Osteoblast (primary cell): ENCODE data around the gene PMIS2. TPM values are rescaled to one million over a fixed set of nuclear protein-coding genes. Genes with fewer than 3 reads are reported as not detected.

Experiments
- DNase-seq: peaks from one replicate; pipeline ENCODE4 v3.0.0; 2011; ENCODE audit warnings: low spot score, mixed read lengths; ENCODE audit not compliant: insufficient read length; ENCODE audit errors: missing footprints
- H2AFZ ChIP-seq: 2 replicates; pipeline ENCODE4 v1.6.0; 2011; ENCODE audit warnings: mild to moderate bottlenecking, low read length
- H3K27ac ChIP-seq: 2 replicates; pipeline ENCODE4 v1.5.1; 2011; ENCODE audit warnings: mild to moderate bottlenecking, low read depth, low read length, moderate library complexity
- H3K27me3 ChIP-seq: 2 replicates; pipeline ENCODE4 v1.6.0; 2012; ENCODE audit warnings: mild to moderate bottlenecking, control low read depth, inconsistent platforms, low read length, moderate library complexity; ENCODE audit not compliant: insufficient read depth
- H3K36me3 ChIP-seq: 2 replicates; pipeline ENCODE4 v1.5.1; 2011; ENCODE audit warnings: mild to moderate bottlenecking, low read length, control low read depth, moderate library complexity; ENCODE audit not compliant: insufficient read depth
- H3K4me1 ChIP-seq: 2 replicates; pipeline ENCODE4 v1.5.1; 2011; ENCODE audit warnings: mild to moderate bottlenecking, low read length, control low read depth, moderate library complexity; ENCODE audit not compliant: insufficient read depth
- H3K4me2 ChIP-seq: 2 replicates; pipeline ENCODE4 v1.6.0; 2011; ENCODE audit warnings: mild to moderate bottlenecking, low read length; ENCODE audit not compliant: insufficient read depth
- H3K4me3 ChIP-seq: fragments of 200-600 bp; sonication (generic); 3 replicates; pipeline ENCODE4 v1.5.1; 2012; ENCODE audit warnings: mild to moderate bottlenecking, low read length, inconsistent platforms; ENCODE audit not compliant: insufficient read depth
- H3K79me2 ChIP-seq: 2 replicates; pipeline ENCODE4 v1.6.0; 2012; ENCODE audit warnings: mild to moderate bottlenecking, low read length, control low read depth, inconsistent platforms; ENCODE audit not compliant: insufficient read depth
- H3K9me3 ChIP-seq: 2 replicates; pipeline ENCODE4 v1.5.1; 2011; ENCODE audit warnings: low read depth, low read length, control low read depth
- H4K20me1 ChIP-seq: 2 replicates; pipeline ENCODE4 v1.6.0; 2012; ENCODE audit warnings: mild to moderate bottlenecking, low read length, control low read depth; ENCODE audit not compliant: insufficient read depth
- CTCF ChIP-seq: IDR thresholded peaks from 2 replicates; pipeline ENCODE4 v1.5.1; 2011; ENCODE audit warnings: mild to moderate bottlenecking, low read depth, low read length, moderate library complexity; ENCODE audit errors: extremely low read depth
- total RNA-seq: library from RNA; depleted of rRNA; stranded (reverse); fragments of >200 nt; gene quantifications from 2 replicates; pipeline ENCODE4 v1.2.3, GENCODE V29; 2012

Gene PMIS2
- total RNA-seq, 1 donor = not detected

- no peak overlapping the region for H3K4me2 ChIP-seq
- TF ChIP-seq CTCF = no peak
- no peaks in the 10 kb centered on the region for H3K4me1 ChIP-seq
- DNase-seq = peak; percentile 51
- no peaks in the 10 kb centered on the region for H4K20me1 ChIP-seq
- no peaks in the 10 kb centered on the region for H3K36me3 ChIP-seq
- no peak overlapping the region for H3K27ac ChIP-seq
- no peak overlapping the region for H3K4me3 ChIP-seq
- no peaks in the 10 kb centered on the region for H3K9me3 ChIP-seq
- no peaks in the 10 kb centered on the region for H3K79me2 ChIP-seq
- no peak overlapping the region for H2AFZ ChIP-seq
- peaks cover 15% of the 10 kb centered on the region for H3K27me3 ChIP-seq
Measured at GRCh38 chr19:35556846-35557538, 29.0 kb upstream of the PMIS2 start.

GRCh38 chr19:35557539-35558399, 28.2 kb upstream of the PMIS2 start:
- Histone ChIP-seq H3K4me2 (peak overlapping the region; percentile 75), H3K79me2 (no peaks in the 10 kb centered on the region), H2AFZ (peak overlapping the region; percentile 56), H3K4me3 (peak overlapping the region; percentile 56), H3K27me3 (peaks cover 15% of the 10 kb centered on the region), H3K9me3 (no peaks in the 10 kb centered on the region), H3K27ac (no peak overlapping the region), H4K20me1 (no peaks in the 10 kb centered on the region), H3K36me3 (no peaks in the 10 kb centered on the region), H3K4me1 (no peaks in the 10 kb centered on the region)
- peak; percentile 89 for DNase-seq
- TF ChIP-seq CTCF = no peak

- H2AFZ ChIP-seq = no peak overlapping the region
- H3K27ac ChIP-seq = no peak overlapping the region
- no peaks in the 10 kb centered on the region for H3K36me3 ChIP-seq
- H4K20me1 ChIP-seq = no peaks in the 10 kb centered on the region
- H3K4me2 ChIP-seq = peak overlapping the region; percentile 75
- no peaks in the 10 kb centered on the region for H3K9me3 ChIP-seq
- peak overlapping the region; percentile 56 for H3K4me3 ChIP-seq
- no peak for TF ChIP-seq CTCF
- peaks cover 15% of the 10 kb centered on the region for H3K27me3 ChIP-seq
- DNase-seq = peak; percentile 55
- no peaks in the 10 kb centered on the region for H3K79me2 ChIP-seq
- H3K4me1 ChIP-seq = no peaks in the 10 kb centered on the region
Measured at GRCh38 chr19:35558400-35559280, 27.3 kb upstream of the PMIS2 start.
